Glomerular visceral epithelial cell (primary cell): ENCODE data around the gene NADK2.
"Not testable (repeated sequence)": the region's sequence is repeated elsewhere in the genome, so short reads cannot be mapped to it uniquely, and the experiment has no call there.

Source experiments
- DNase-seq: peaks from one replicate; pipeline ENCODE4 v3.0.0-alpha.2; 2016; ENCODE audit errors: extremely low spot score

Gene NADK2

DNA sequence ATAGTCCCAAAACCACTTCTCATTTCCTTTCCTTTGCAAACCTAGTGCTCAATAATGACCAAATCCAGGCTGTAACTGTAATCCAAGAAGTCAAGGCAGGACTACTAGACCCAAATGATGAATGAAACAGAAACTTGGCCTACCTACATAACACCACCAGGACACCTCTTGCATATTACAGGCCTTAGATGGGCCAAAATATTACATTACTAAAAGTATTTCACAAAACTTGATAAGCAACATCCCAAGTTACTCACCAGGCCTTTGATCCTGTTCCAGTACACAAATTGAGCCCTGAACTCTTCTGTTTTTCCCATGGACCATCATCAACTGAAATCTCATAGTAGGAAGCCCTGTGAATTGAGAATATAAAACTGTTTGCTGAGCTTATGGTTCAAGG lies 34.8 kb downstream of the NADK2 start:
- DNase-seq: no peak

DNA sequence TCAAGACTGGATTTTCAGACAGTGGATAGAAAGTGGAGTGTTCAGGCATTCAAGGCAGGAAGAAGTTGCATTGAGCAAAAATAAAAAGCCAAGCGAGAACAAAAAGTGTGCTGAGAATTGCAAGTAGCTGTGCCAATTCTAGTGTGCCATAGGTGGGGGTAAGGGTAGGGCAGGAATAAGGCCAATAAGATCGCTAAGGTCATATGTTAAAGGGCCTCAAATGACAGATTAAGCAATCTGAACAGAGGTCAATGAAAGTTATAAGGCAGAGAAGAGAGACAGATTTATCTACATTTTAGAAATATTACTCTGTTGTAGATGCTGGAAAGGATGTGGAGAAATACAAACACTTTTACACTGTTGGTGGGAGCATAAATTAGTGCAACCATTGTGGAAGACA lies 36.4 kb downstream of the NADK2 start:
- no peak for DNase-seq

DNA sequence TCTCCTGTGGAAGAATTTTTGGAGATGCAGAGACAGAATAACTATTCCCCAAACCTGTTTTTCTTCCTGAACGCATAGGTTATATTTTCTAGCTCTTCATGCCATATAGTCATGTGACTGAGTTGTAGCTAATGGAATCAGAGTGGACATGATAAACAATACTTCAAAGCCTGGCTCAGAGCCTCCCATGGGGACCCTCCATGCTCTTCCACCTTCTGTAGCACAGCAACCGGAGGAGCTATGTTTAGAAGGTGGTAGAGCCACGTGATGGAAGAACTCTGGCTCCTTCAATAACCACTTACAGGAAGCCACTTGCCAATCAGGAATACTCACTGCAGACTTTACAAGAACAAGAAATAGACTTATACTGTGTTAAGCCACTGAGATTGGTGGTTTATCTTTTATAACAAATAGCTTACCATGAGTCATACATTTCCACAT lies 39.2 kb downstream of the NADK2 start:
- DNase-seq: no peak

DNA sequence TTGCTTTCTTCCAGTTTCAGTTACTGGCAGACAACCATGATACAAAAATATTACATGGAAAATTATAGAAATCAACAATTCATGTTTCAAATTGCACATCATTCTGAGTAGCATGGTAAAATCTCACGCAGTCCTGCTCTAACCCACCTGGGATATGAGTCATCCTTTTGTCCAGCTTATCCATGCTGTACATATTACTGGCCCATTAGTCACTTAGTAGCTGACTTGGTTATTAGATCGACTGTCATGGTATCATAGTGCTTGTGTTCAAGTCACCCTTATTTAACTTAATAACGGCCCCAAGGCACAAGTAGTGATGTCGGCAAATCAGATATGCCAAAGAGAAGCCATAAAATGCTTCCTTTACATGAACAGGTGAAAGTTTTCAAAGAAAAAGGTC lies 41.2 kb downstream of the NADK2 start:
- DNase-seq: peak; percentile 36

DNA sequence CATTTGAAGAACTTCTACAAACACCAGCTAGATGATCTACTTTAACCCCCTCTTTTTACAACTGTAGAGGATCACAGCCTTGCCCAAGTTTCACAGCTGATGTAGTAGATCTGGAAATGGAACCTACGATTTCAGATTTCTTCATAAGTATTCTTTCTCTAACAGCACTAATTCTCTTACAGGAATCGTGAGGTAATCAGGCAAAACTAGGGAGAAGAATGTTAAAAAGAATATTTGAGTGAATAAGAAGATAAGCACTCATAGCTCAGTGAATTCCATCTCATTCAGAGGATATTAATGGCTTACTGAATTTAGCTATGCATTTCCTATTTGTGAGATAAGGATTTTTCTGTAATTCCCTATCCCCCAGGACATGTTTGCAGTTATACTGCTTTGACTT lies 42.1 kb downstream of the NADK2 start:
- no peak for DNase-seq

DNA sequence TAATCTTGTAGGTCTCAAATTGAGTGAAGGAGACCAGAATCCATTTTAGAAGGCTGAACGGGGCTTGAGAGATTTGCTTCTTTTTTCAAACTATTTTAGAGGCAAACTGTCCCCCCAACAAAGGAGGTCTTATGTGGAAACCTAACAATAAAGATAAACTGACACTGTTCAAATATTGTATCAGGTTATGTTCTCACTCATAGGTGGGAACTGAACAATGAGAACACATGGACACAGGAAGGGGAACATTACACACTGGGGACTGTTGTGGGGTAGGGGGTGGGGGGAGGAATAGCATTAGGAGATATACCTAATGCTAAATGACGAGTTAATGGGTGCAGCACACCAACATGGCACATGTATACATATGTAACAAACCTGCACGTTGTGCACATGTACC lies 42.9 kb downstream of the NADK2 start:
- DNase-seq: not testable (repeated sequence)

DNA sequence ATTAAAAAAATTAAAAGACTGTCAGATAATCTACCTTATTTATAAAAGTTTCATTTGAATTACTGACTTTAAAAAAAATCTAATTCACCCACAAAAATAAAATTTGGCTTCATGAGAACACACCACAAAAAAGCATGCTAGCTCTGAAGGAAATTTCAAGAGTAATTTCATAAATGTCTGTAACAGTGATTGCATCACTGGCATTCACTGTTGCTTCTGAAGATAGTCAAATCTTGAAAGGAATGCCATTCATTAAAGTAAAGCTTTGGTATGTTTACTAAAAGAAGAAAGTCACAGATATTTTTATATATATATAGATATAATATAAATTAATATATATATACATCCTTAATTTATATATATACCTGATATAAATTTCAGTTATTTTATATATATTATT lies 43.4 kb downstream of the NADK2 start:
- no peak for DNase-seq

DNA sequence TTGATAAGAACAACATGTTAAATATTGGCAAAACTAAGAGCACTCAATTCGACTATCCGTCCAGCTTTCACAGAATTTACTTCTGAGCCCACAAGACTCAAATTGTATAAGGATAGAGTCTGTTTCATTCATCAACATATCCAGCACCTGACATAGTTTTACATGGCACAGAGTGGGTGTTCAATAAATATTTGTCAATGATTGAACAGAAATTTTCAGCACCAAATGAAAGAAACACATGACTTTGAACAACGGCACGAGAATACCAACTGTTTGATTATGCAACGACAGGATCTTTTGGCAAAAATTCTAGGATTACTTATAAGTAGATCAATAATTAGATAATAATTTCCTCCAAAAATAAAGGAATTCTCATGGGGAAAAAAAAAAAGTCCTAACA lies 48.0 kb downstream of the NADK2 start:
- no peak for DNase-seq

DNA sequence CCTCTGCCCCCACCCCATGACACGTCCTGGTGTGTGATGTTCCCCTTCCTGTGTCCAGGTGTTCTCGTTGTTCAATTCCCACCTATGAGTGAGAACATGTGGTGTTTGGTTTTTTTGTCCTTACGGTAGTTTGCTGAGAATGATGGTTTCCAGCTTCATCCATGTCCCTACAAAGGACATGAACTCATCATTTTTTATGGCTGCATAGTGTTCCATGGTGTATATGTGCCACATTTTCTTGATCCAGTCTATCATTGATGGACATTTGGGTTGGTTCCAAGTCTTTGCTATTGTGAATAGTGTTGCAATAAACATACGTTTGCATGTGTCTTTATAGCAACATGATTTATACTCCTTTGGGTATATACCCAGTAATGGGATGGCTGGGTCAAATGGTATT lies 57.3 kb downstream of the NADK2 start:
- not testable (repeated sequence) for DNase-seq

DNA sequence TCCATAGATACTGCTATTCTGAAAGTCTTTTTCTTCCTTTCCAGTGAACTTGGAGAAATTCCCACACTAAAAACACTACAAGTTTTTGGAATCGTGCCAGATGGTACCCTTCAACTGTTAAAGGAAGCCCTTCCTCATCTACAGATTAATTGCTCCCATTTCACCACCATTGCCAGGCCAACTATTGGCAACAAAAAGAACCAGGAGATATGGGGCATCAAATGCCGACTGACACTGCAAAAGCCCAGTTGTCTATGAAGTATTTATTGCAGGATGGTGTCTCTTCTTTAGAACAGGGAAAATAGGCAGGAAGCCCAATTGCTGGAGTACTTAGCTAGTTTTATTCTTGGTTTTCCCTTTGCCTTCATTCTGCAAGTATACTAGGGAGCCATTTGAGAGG lies 60.0 kb downstream of the NADK2 start:
- DNase-seq: no peak

DNA sequence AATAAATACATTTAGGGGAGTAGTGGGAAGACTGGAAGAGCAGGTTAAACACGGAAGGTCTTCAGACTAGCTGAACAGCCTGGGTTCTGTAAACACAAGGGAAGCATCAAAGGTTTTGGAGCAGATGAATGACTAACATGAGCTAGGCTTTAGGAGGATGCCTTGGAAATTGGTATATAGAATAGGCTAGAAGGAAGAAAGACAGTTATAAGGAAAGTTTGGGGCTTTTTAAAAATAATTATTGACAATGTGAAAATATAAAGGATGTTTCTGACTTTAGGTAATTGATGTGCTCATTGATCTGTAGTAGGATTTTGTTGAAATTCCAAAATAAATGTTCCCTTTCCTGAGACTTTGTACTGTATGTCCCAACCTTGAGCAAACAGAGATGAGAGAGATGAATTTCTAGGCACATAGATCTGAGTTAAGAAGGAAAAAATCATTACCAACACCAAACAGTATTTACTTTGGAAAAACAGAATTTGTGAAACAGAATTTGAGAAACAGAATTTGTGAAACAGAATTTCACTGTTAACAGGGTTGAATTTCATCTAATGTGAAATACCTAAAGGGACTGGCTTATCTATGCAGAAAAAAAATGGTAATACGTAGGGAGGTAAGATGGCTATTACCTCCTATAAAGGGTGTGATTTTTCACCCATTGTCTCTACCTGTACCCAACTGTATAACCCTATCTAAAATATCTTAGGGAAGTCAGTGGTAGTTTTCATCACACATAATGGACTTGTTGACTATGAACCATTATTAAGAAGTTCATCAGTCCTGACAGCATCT lies 61.0 kb downstream of the NADK2 start:
- no peak for DNase-seq

DNA sequence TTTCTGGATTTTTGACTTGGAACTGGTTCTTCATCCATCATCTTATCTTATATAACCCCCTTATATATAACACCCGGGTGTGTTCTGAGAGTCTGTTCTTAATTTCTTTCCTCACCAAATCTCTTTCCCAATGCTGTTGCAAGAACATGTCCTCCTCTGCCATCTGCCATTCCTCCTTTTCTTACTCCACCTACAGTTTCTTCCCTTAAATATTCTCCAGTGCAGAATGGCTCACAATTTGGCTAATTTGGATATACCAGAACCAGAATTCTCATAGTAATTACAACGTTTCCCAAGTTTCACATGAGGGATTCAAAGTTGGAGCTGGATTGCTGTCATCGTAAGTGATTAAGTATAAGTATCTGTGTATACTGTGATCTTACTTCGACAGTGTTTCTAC lies 61.8 kb downstream of the NADK2 start:
- DNase-seq: no peak

DNA sequence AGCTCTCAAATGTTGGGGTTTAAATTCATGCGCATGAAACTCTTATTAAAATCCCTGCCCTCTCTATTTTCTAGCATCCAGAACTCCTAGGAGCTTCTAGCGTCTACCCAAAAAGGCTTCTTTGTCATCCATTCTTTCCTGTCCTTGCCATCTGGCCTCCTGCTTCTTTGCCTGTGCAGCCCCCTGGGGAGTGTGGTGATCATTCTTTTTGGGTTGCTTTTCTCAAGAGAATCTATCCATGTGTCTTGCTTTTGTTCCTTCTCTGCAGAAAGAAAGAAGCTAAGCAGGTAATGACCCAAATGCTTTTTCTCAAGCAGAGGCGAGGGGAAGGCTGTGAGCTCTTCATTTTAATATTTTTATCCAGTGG lies 63.2 kb downstream of the NADK2 start:
- no peak for DNase-seq

DNA sequence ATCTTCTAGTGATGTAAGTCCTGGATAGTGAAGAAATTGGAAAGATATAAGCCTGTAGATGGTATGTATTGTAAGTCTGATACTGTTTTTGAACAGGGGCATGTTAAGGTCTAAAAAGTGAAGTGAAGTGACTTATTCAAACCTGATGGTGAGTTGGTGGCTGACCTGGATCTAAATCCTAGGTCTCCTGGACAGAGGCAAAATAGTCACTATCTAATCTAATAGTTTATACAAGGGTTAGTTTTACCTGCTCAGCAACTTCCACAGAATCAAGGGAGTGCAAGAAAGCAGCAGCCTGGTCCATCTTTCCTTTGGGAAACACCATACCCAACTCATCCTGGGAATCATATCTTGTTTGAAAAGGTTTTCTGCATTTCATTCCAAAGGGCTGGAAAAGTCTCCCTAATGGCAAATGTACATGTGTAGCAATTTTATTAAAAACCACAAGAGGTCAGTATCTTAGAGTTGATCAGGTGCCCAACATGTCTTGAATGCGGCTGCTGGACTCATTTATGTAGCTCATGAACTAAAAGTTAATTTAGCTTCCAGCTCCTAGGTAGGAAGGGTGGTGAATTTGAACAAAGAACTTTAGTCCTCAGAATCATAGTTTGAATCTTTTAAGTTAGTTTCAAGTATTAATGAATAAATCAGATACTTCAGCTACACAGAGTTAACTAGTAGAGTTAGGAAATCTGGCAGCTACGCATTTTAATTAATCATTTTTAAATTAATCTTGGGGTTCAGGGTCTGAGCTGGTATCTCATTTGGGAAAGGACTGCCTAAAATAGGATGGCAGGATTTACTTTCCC lies 63.8 kb downstream of the NADK2 start:
- DNase-seq: peak; percentile 42

DNA sequence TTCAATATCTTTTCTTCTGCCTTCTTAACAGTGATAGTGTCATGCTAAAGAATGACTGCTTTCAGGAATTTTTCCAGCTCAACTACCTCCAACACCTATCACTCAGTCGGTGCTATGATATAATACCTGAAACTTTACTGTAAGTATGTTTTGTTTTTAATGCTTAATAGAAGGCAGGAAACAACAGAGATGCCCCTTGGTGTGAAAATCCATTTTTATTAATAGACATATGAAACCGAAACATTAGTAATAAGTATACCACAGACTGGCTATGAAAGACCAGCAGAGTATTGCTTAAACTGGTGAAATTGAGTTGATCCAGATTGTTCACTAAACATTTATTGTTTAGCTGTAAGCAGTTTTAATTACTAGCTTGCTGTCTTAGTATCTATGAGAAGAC lies 64.6 kb downstream of the NADK2 start:
- DNase-seq: no peak

DNA sequence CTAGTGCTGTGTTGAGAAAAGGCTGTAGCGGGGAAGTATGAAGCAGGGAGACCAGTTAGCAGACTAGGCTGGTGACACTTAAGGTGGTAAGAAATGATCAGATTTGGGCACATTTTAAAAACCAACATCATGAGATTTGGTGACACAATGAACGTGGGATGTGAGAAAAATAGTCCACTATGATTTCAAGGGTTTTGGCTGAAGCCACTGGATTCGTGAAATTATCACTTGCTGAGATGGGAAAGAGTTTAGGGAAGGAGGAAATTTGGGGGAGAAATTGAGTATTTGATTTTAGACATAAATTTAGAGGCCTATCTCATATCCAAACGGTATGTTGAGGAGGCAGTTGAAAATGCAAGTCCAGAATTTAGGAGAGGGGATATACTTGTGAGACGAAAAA lies 66.7 kb downstream of the NADK2 start:
- no peak for DNase-seq

DNA sequence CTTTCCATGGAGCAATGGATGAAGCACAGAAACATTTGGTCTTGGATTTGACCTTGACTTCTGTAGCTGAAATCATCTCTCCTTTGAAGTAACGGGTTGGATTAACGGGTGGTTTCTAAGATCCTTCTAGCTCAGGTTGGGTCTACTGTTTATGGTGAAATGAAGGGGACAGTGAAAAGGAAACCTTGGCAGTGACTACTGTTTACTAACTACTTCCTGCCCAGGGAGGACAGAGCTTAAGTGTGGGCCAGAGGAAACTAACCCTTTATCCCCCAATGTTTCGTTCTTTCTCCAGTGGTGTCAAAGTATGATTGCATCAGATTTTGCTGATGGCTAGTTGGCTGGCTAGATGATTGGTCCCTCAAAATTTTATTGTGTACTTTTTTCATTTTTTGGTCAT lies 67.6 kb downstream of the NADK2 start:
- DNase-seq: no peak

DNA sequence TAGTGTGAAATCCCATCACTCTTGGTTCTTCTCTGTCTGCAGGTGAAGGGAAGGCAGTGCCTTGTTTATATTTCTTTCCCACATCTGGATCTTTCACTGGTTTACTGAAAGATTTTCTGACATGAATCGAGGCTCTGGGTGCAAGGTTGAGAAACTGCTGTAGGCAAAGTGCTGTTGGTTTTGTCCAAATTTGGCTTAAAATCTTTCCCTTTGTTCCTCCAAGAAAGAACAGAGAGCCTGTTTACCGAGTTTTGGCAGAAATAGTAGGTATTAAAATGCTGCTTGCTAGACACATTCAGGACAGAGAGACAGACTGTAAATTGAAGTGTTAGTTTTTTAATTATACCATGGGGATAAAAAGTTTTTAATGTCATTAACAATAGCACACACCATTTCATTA lies 68.3 kb downstream of the NADK2 start:
- DNase-seq: no peak

DNA sequence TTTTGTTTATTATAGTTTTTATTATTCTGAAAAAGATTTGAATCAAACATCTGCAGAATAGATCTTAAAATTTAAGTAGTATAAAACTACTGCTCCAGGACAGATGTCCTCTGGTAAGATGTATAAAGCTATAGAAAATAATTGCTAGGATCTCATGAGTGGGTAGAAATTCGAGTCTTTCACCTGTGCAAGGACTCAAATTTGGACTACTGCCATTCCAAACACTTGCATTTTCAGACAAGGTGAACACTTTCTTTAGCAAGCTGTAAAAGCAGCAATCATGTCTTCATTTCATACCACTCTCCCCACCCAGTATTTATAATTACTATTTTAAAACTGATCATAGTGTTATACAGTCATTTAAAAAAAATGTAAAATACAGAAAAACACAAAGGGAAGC lies 69.1 kb downstream of the NADK2 start:
- DNase-seq: no peak

DNA sequence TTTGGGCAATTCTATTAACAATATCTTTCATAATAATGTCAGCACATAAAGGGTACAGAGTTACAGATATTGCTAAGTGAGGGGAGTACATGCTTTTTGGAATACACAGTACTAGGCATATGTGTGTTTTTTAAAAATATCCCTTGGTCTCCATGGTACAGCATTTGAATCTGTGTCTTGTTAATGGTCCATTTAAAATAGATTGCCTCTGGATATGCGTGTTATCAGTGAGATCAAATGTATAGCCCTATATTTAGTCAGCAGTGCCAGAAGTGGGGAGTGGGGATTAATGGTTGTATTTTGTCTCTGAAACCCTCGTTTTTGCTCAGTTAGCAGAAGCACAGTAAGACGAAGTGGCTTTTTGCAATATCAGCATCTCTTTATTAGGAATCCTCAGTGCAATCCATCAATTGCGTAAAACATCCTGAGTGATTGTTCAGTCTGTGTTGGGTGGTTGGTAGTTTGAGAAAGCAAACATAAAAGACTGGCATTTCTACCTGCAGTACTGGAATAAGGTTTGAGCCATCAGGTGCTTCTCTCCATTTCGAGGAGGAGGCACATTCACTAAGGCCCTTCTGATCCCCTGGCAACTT lies 70.8 kb downstream of the NADK2 start:
- no peak for DNase-seq

DNA sequence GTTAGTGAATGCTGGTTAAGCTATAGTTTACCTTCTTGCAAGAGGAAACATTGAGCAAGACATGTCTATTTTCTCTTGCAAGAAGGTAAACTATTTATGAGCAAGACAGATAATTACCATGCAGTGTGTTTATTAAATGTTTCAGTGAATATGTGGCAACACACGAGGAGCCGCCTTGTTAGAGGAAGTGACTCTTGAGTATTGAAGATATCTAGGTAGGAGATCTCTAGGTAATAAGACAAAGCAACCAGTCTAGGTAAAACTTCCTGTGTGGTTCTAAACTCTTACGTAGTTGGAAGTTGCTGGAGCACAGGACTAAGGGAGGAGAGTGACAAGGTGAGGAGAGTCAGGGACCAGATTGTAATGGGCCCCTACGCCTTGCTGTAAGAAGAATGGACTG lies 73.0 kb downstream of the NADK2 start:
- no peak for DNase-seq

DNA sequence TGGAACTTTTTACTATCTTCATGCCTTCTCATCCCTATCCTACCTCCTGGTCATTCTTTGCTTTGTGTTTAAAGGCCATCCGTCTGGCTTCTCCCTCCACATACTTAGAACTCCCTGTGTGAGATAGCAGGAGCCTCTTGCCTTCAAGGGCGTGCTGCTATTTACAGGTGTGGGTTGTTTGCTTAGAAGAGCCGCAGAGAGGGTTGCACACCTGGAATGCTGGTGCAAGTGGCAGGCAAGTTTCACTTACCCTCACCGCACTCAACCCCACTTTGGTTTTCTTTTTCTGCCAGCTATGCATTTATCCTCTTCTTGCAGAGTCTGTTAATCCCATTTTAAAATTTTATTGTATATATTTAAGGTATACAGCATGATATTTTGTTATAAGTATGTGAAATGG lies 77.3 kb downstream of the NADK2 start:
- no peak for DNase-seq
